HG03095 (cell line): ENCODE results near the gene RAI1.
A peak's percentile ranks its signal among the peaks of the same experiment; 100 is the strongest.

Source experiments
- ATAC-seq: cut with Tn5 transposase; IDR thresholded peaks from one replicate; pipeline ENCODE4 v1.9.1; 2021; ENCODE audit warnings: moderate library complexity; ENCODE audit not compliant: unreplicated experiment

Gene RAI1

DNA sequence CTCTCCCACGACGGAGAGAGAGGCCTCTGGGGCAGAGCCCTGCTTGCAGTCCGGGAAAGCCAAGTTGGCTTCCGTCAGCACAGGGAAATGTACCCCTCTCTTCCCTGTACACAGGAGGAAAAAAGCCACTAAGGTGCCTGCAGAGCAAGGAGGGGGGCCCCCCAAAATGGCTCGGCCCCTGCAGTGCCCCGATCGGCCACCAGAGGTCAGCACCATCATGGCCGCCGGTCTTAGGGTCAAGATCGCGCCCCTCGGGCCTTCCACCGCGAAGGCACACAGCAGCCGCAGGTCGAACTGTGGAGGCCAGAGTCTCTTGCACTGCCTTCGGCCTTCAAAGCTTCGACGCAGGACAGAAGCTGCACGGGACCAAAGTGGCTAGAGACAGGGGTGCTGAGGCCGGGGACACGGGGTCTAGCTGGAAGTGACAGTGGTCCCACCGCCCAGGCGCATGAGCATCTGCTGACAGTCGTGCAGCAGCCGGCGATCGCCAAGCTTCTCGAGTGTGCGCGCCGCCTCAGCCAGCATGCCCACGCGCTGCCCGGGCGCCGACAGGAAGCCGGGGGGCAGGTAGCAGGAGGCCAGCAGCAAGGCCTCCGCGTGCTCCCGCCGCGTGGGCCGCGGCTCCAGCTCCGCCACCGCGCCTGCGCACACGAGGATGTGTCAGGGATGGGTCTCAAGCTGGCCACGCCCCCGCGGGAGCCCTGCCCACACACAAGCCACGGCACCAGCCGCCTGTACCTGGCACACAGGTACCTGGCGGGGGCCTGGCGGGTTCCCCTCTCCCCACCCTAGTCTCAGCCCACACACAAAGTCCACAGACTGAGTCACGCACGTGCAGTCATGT, 131.2 kb downstream of the RAI1 start:
- ATAC-seq: no peak

- ATAC-seq: no peak
These were observed 131.9 kb downstream of the RAI1 start for GRCh38 chr17:17813055-17813724.

GRCh38 chr17:17813725-17814095, 132.5 kb downstream of the RAI1 start:
- no peak for ATAC-seq

GRCh38 chr17:17814162-17815061, 133.2 kb downstream of the RAI1 start:
- no peak for ATAC-seq

DNA sequence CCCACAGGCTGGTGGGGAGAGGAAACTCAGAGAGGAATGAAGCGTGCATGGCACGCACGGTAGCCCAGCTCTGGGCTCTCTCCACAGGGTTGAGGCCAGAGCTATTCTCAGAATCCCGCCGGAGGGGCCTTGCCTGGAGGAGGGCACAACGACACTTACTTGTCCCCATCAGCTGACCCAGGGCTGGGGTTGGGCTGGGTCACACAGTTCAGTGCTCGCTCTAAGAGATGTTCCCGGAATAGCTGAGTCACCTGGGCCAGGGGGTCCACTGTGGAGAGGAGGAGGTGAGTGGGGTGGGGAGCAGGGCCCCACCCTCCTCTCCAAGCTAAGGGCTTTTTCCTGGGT, 133.8 kb downstream of the RAI1 start:
- ATAC-seq: no peak

- no peak for ATAC-seq
These were observed 134.4 kb downstream of the RAI1 start for GRCh38 chr17:17815436-17816200.

- ATAC-seq: no peak
These were observed 135.1 kb downstream of the RAI1 start for GRCh38 chr17:17816240-17816814.

- no peak for ATAC-seq
These were observed 135.7 kb downstream of the RAI1 start for GRCh38 chr17:17816831-17817551.

DNA sequence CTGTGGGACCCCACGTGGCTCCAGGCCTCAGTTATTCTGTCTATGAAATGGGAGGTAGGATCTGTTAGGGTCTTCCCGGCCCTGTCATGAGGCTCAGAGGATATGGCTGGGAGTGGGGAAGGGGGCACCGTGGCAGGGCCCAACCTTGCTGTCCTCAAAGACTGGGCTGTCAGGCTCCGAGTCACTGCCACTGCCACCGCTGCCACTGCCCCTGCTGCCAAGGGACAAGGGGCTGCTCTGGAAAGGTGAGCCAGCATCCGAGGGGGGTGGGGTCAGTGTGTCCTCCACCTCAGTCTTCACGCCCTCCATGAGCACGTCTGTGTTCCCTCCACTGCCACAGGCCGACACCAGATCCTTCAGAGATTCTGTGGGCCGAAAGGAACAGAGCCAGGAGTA, 136.3 kb downstream of the RAI1 start:
- no peak for ATAC-seq

DNA sequence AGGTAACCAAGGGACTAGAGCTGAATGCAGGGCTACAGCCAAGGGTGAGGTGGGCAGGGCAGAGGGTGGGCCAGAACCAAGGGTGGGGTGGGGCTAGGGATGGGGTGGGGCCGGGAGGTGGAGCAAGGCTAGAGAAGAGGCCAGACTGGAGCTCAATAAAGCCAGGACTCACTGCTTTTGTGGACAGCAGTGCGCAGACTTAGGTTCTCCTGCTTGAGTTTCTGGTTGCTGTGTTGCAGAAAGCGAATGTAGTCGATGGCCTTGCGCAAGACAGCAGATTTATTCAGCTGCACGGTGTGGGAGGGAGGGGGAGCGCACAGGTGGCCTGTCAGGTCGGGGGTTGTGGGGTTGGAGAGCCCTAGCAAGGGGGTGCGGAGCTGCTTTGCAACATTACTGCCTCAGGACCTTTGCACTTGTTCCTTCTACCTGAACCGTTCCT, 136.8 kb downstream of the RAI1 start:
- ATAC-seq: no peak

GRCh38 chr17:17819111-17819510, 137.9 kb downstream of the RAI1 start:
- ATAC-seq: no peak

DNA sequence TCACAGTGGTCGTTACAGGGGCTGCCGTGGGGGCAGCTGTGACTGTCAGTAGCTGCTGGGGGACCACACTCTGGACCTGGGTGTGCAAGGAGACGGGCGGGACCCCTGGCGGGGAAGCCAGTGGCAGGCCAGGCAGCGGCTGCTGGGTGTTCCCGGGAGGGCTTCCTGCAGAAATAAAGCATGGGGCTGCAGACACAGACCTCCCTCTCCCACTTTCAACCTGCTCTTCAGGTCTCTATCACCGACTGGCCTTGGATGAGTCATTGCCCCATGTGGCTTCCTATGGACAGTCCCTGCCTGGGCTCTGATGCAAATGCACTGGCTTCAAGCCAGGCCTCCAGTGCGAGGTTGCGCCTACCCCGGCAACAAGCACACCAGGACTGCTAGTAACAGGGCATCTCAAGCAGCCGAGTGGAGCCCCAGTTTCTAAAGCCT, 138.3 kb downstream of the RAI1 start:
- ATAC-seq: peak; percentile 44

DNA sequence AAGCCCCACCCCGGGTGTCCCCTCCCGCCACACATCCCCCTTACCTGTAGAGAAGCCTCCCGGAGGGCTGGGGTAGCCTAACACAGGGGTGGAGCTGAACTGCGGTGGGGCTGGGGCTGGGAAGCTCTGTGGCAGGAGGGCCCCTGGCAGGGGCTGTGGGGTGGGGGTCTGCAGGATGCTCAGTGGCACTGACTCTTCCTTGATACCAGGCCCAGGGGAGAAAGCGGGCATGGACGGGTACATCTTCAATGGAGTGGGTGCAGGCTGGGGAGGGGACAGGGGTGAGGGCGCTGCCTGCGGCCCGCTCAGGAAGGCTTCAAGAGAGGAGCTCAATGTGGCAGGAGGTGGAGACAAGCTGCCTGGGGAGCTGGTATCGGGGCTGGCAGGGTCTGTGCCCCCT, 138.8 kb downstream of the RAI1 start:
- no peak for ATAC-seq

GRCh38 chr17:17820463-17821158, 139.4 kb downstream of the RAI1 start:
- ATAC-seq: no peak

DNA sequence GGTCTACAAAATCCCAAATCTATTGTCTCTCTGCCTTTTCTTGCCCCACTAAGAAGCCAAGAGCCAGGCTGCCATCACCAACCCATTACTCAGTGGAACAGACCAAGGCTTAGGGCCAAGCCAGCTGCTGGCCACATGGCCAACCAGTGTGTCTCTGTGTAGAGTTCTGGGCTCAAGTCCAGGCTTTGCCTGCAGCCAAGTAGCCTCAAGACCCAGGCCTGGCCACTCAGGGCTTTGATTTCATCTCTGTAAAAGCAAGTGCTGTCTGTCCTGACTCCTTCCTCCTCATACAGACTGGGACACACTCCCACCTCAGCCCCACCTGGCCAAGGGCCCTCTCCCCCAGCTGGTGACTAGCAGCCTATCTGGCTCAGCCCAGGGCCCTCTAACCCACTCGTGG, 140.9 kb downstream of the RAI1 start:
- no peak for ATAC-seq

DNA sequence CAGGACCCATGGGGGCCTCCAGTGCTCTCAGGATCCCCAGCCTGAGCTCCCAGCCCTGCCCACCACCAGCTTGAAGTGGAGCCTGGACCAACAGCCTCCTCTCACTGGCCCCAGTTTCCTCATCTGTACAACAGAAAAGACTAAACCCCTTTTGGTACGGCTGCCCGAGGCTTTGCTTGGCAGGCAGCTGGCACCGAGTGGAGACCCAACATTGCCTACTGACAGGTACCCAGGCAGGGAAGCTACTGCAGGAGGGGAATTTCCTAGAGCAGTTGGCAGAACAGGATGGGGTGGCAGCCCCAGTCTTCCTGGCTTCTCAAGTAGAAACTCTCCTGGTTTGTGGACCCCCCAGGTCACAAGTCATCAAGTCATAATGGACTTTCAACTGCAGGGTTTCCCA, 141.4 kb downstream of the RAI1 start:
- no peak for ATAC-seq

GRCh38 chr17:17823433-17824118, 142.3 kb downstream of the RAI1 start:
- ATAC-seq: peak; percentile 56

DNA sequence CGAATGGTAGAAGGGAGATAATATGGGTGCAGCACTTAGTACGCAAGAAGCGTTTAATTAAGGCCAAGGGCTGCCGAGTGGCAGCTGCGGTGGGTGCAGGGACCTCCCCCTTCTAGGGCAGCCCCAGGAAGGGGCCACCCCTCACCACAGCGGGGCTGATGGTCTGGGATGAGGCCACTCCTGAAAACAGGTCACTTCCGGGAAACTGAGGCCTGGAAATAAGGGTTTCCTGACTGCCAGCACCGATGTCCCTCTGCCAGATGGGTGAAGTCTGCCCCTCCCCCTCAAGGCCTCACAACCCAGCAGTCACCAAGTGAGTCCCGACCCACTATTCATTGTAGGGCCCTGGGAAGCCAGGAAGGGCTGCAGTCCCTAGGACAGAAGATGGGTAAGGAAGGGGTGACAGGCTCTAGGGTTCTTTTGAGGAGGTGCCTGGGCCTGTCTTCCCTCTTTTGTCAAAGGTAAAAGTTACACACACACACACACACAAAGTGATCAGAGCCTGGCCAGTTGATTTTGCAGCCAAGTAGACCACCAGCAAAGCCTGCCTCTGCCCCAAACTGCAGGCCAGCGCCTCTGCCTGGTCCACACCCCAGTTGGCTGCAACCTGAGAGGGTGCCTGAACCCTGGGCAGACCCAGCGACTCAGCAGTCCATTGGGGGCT, 143.0 kb downstream of the RAI1 start:
- ATAC-seq: peak; percentile 1
